Aorta (tissue), 5 donors: ENCODE measurements around the gene GTF3A. TPM values are rescaled to one million over a fixed set of nuclear protein-coding genes. Genes with fewer than 3 reads are reported as not detected.

ENCODE experiments used
- ATAC-seq: fragments of 200-7000 bp; cut with Tn5 transposase; one replicate; pipeline ENCODE4 v1.9.1; 2022; ENCODE audit warnings: moderate library complexity; ENCODE audit not compliant: low FRiP score
- DNase-seq, 2 donors: peaks; one replicate each; pipeline ENCODE4 v3.0.0-alpha.2; 2020
- H3K27ac ChIP-seq, 2 donors: one replicate each; pipeline ENCODE4 v1.5.1; 2013; ENCODE audit warnings: low read length in 2 of 2, mild to moderate bottlenecking in 2 of 2, moderate library complexity in 2 of 2, control low read depth in 1 of 2, inconsistent platforms in 1 of 2, low read depth in 1 of 2
- H3K27me3 ChIP-seq, 2 donors: one replicate each; pipeline ENCODE4 v1.6.1; 2013; ENCODE audit warnings: control low read depth in 1 of 2, low read length in 1 of 2, mild to moderate bottlenecking in 1 of 2, moderate library complexity in 1 of 2; ENCODE audit not compliant: insufficient read depth in 2 of 2, control insufficient read depth in 1 of 2
- H3K36me3 ChIP-seq, 2 donors: one replicate each; pipeline ENCODE4 v1.6.1; 2013; ENCODE audit warnings: control low read depth in 1 of 2, low read length in 1 of 2, mild to moderate bottlenecking in 1 of 2; ENCODE audit not compliant: insufficient read depth in 2 of 2, control insufficient read depth in 1 of 2
- H3K4me1 ChIP-seq, 2 donors: one replicate each; pipeline ENCODE4 v1.6.1; 2013; ENCODE audit warnings: low read length in 2 of 2, control low read depth in 1 of 2, mild to moderate bottlenecking in 1 of 2, moderate library complexity in 1 of 2; ENCODE audit not compliant: insufficient read depth in 2 of 2, control insufficient read depth in 1 of 2
- H3K4me3 ChIP-seq, 2 donors: one replicate each; pipeline ENCODE4 v1.5.1; 2013; ENCODE audit warnings: low read length in 2 of 2, control low read depth in 1 of 2, mild to moderate bottlenecking in 1 of 2
- H3K9me3 ChIP-seq: one replicate; pipeline ENCODE4 v1.6.1; 2013; ENCODE audit warnings: mild to moderate bottlenecking, low read length; ENCODE audit not compliant: control insufficient read depth
- WGBS, 2 donors: extraction: QIAGEN DNeasy Blood & Tissue Kit; methylation state at CpG; one replicate each; pipeline ENCODE4 v1.1.7; 2013; 5-methylcytosine and 5-hydroxymethylcytosine counted together
- intact Hi-C, 2 donors: fragments of 100-400 bp; cut with DNase I; formaldehyde crosslinking; loops; one replicate each; pipeline versions ENCODE4 v1.14.2 to v1.15.0; 2022
- polyA plus RNA-seq, 2 donors: library from polyadenylated mRNA; stranded (reverse); fragments of 200-250 nt; gene quantifications; one replicate each; pipeline ENCODE4 v1.2.3, GENCODE V29; 2013
- total RNA-seq, 2 donors: library from RNA; stranded (reverse); fragmentation: NEBNext Ultra II Directional; extraction: Animal tissue kit (Norgen Biotek cat#: 25700); gene quantifications; one replicate each; pipeline ENCODE4 v1.2.1, GENCODE V29; 2021
- donor health status: healthy with polysubstance abuse.
- donor health status: Bipolar disorder and iron deficiency.
- donor health status: DM: no; HTN: no; CAD: no.
- donor health status: DM: no; HTN: no; CAD: no.
- donor health status: DM: yes; HTN: yes; CAD: no.

The GTF3A gene
- total and polyA plus RNA-seq, 4 donors: 62.1 to 191 (median 72.0) TPM

DNA sequence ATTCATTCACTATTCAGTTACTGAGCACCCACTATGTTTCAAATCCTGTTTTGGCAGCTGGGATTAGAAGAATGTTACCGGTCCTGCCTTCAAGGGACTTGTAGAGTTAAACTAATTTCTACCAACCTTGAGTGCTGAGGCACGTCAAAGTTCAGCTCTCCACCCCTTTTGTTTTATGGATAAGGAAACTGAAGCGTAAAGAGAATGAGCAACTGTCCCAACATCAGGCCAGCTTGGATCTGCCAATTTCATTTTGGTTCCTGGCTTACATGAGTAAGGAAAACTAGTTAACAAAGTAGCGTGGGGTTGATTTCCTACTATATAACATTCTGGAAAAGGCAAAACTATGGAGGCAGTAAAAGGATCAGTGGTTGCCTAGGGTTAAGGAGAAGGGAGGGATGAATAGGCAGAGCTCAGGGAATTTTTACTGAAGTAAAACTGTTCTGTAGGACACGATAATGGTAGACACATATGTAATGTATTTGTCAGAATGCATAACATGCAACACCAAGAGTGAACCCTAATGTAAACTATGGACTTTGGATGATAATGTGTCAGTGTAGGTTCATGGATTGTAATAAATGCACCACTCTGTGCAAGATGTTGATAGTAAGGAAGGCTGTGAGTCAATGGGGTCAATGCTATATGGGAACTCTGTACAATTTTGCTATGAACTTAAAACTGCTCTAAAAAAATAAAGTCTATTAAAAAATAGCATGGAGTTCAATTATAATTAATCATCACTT lies 45.8 kb downstream of the GTF3A start:
- Histone ChIP-seq H3K4me3 (no peak overlapping the region), H3K4me1 (no peaks in the 10 kb centered on the region), H3K9me3 (no peaks in the 10 kb centered on the region), H3K27ac (no peak overlapping the region), H3K27me3 (no peaks in the 10 kb centered on the region), H3K36me3 (no peaks in the 10 kb centered on the region)
- WGBS, 2 donors: 76 to 77% methylated on average over 5 of the region's 5 CpGs
- DNase-seq (no peak), ATAC-seq (no peak)
- intact Hi-C loops: no loop called here

DNA sequence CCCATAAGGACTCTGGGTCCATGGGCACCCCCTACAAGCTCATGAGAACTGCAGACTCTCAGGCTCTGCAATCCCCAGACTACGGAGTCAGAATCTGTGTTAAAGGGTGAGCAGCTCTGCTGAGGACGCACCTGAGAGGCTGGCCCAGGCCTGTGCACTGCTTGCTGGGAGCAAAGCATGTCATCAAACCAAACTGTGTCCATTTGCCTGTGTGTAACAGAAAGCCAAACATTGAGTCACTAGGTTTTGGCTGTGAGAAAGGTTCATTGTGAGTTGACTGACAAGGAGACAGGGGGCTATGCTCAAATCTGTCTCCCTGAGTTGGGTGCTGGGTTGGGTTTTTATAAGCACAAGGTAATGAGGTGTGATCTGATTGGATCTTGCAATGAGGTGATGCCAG lies 48.0 kb downstream of the GTF3A start:
- DNase-seq (no peak), ATAC-seq (no peak)
- 83 to 91% methylated on average over 2 of the region's 2 CpGs for WGBS, 2 donors
- no peaks in the 10 kb centered on the region for H3K9me3 ChIP-seq
- no peak overlapping the region for H3K4me3 ChIP-seq
- no peaks in the 10 kb centered on the region for H3K36me3 ChIP-seq
- no peaks in the 10 kb centered on the region for H3K27me3 ChIP-seq
- no peaks in the 10 kb centered on the region for H3K4me1 ChIP-seq
- intact Hi-C loops: no loop called here
- no peak overlapping the region for H3K27ac ChIP-seq

- H3K36me3 ChIP-seq: no peaks in the 10 kb centered on the region
- intact Hi-C loops: no loop called here
Measured at GRCh38 chr13:27472941-27473340, 48.5 kb downstream of the GTF3A start.

GRCh38 chr13:27474751-27475268 lies 50.4 kb downstream of the GTF3A start:
- H3K27ac ChIP-seq: no peak overlapping the region
- no peaks in the 10 kb centered on the region for H3K36me3 ChIP-seq
- WGBS, 2 donors: 90 to 92% methylated on average over 13 of the region's 13 CpGs
- DNase-seq (no peak), ATAC-seq (no peak)
- H3K27me3 ChIP-seq: no peaks in the 10 kb centered on the region
- intact Hi-C loops: no loop called here
- H3K9me3 ChIP-seq: no peaks in the 10 kb centered on the region
- H3K4me3 ChIP-seq: no peak overlapping the region
- no peaks in the 10 kb centered on the region for H3K4me1 ChIP-seq

More at GRCh38 chr13:27472941-27473340, 48.5 kb downstream of the GTF3A start:
- Histone ChIP-seq H3K4me3 (no peak overlapping the region), H3K27me3 (no peaks in the 10 kb centered on the region), H3K4me1 (no peaks in the 10 kb centered on the region), H3K27ac (no peak overlapping the region), H3K9me3 (no peaks in the 10 kb centered on the region)
- WGBS, 2 donors: 90 to 91% methylated on average over 3 of the region's 3 CpGs
- no peak for ATAC-seq
- no peak for DNase-seq

DNA sequence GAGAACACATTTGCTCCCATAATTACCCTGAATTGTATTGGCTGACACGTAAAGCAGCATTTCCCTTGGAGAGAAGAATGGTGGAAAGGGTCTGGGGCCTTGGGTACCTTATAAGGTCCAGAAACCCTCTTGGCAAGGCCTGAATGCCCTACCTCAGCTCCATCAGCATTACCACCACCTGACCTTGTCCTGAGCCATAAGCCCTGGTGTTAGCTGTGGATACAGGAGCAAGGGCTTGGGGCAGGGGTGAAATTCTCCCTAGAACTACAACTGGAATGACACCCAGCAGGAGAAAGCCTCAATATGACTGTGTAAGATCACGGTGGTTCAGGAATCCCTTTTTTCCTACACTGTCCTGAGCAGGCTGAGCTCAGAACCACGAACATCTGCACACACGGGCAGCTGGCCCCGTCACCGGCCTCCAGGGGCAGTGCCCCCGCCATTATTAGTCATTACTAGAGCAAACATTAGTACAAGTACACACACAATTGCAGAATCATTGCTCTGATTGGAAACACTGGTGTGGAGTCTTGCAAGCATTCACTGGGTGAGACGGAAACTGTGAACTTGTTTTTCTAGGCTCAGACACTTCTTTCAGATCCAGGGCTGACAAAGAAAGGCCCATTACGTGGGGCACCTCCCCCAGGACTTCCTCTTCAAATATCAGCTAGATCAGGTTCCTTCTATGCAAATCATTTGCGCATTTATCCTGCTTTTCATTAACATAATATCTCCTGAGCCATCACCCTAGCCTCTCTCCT lies 52.7 kb downstream of the GTF3A start:
- Histone ChIP-seq H3K4me3 (no peak overlapping the region), H3K27me3 (no peaks in the 10 kb centered on the region), H3K27ac (no peak overlapping the region), H3K4me1 (no peaks in the 10 kb centered on the region), H3K9me3 (peaks cover 3% of the 10 kb centered on the region), H3K36me3 (no peaks in the 10 kb centered on the region)
- no peak for ATAC-seq
- intact Hi-C loops: no loop called here
- no peak for DNase-seq
- 32 to 36% methylated on average over 10 of the region's 10 CpGs for WGBS, 2 donors

DNA sequence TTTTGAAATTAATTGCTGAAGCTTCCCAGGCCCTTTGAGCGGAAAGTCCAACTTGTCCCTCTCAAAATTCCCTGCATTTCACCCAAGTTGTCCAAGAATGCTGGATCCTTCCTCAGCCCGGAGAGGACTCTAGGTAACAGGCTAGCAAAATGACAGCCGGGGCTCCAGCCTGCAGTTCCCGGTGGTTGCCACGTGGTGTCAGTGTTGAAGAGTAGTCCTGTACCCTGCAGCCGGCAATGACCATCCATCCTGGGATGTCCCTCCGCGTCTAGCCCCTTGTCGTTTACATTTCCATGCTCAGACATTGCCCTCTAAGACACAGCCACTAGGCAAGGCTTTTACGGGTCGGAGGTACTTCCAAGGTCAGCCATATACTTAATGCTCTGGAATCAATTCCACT lies 57.3 kb downstream of the GTF3A start:
- H3K4me1 ChIP-seq: no peaks in the 10 kb centered on the region
- 11 to 13% methylated on average over 11 of the region's 11 CpGs for WGBS, 2 donors
- no peak for ATAC-seq
- intact Hi-C loops: no loop called here
- H3K27me3 ChIP-seq: no peaks in the 10 kb centered on the region
- no peak overlapping the region for H3K4me3 ChIP-seq
- peaks cover 3% of the 10 kb centered on the region for H3K9me3 ChIP-seq
- H3K36me3 ChIP-seq: no peaks in the 10 kb centered on the region
- H3K27ac ChIP-seq: no peak overlapping the region
- peak in 1 of 2 donors; percentile 53 for DNase-seq

DNA sequence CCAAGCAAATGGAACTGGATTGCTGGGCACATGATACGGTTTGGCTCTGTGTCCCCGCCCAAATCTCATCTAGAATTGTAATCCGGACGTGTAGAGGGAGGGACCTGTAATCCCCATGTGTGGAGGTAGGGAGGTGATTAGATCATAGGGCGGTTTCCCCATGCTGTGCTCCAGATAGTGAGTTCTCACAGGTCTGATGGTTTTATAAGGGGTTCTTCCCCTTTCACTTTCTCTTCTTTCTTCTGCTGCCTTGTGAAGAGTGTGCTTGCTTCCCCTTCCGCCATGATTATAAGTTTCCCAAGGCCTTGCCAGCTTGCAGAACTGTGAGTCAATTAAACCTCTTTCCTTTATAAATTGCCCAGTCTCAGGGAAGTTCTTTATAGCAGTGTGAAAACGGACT lies 58.6 kb downstream of the GTF3A start:
- no peak overlapping the region for H3K4me3 ChIP-seq
- no peak for ATAC-seq
- 80 to 82% methylated on average over 7 of the region's 7 CpGs for WGBS, 2 donors

GRCh38 chr13:27483421-27483820 lies 59.0 kb downstream of the GTF3A start:
- no peak for ATAC-seq
- Histone ChIP-seq H3K27ac (no peak overlapping the region), H3K9me3 (peaks cover 3% of the 10 kb centered on the region), H3K4me3 (no peak overlapping the region), H3K36me3 (no peaks in the 10 kb centered on the region), H3K27me3 (no peaks in the 10 kb centered on the region), H3K4me1 (no peaks in the 10 kb centered on the region)
- DNase-seq: no peak
- intact Hi-C loops: no loop called here
- WGBS, 2 donors: 86 to 90% methylated on average over 11 of the region's 11 CpGs

More for the DNA sequence above, 58.6 kb downstream of the GTF3A start:
- H3K4me1 ChIP-seq: no peaks in the 10 kb centered on the region
- H3K27ac ChIP-seq: no peak overlapping the region
- H3K27me3 ChIP-seq: no peaks in the 10 kb centered on the region
- intact Hi-C loops: no loop called here
- no peak for DNase-seq
- H3K9me3 ChIP-seq: peaks cover 3% of the 10 kb centered on the region
- H3K36me3 ChIP-seq: no peaks in the 10 kb centered on the region
